WTC11 (cell line): ENCODE results near the gene BAIAP2.

Experiments used
- AFF4 ChIP-seq: sonication (generic); formaldehyde crosslinking; IDR thresholded peaks from 2 replicates; pipeline ENCODE4 v1.8.1; 2023; ENCODE audit warnings: mild to moderate bottlenecking, missing genetic modification reagents, borderline replicate concordance
- ATF1 ChIP-seq: sonication (generic); formaldehyde crosslinking; IDR thresholded peaks from 2 replicates; pipeline ENCODE4 v1.8.1; 2023; ENCODE audit warnings: mild to moderate bottlenecking, moderate library complexity, missing genetic modification reagents
- ATF2 ChIP-seq: sonication (generic); formaldehyde crosslinking; IDR thresholded peaks from 2 replicates; pipeline ENCODE4 v1.8.1; 2022; ENCODE audit warnings: low read depth, missing genetic modification reagents, borderline replicate concordance
- CREB1 ChIP-seq: sonication (generic); formaldehyde crosslinking; IDR thresholded peaks from 2 replicates; pipeline ENCODE4 v1.8.0; 2023; ENCODE audit warnings: mild to moderate bottlenecking, missing genetic modification reagents
- CTCF ChIP-seq: fragments of 200-600 bp; IDR thresholded peaks from 2 replicates; pipeline ENCODE4 v1.8.0; 2022; ENCODE audit warnings: antibody characterized with exemption
- JUN ChIP-seq: sonication (generic); formaldehyde crosslinking; IDR thresholded peaks from 2 replicates; pipeline ENCODE4 v1.8.0; 2023; ENCODE audit warnings: mild to moderate bottlenecking, missing genetic modification reagents
- NR2C2 ChIP-seq: sonication (generic); formaldehyde crosslinking; IDR thresholded peaks from 2 replicates; pipeline ENCODE4 v1.8.0; 2022; ENCODE audit warnings: mild to moderate bottlenecking, missing genetic modification reagents
- ZBTB43 ChIP-seq: sonication (generic); formaldehyde crosslinking; IDR thresholded peaks from 2 replicates; pipeline ENCODE4 v1.8.1; 2023; ENCODE audit warnings: mild to moderate bottlenecking, missing genetic modification reagents
- ZNF232 ChIP-seq: sonication (generic); formaldehyde crosslinking; IDR thresholded peaks from 2 replicates; pipeline ENCODE4 v1.8.0; 2022; ENCODE audit warnings: mild to moderate bottlenecking, missing genetic modification reagents
- TF ChIP-seq, protein P1 (sequence below): sonication (generic); formaldehyde crosslinking; IDR thresholded peaks from 2 replicates; pipeline ENCODE4 v1.8.0; 2022; ENCODE audit warnings: mild to moderate bottlenecking, missing genetic modification reagents
- TF ChIP-seq, protein P2 (sequence below): sonication (generic); formaldehyde crosslinking; IDR thresholded peaks from 2 replicates; pipeline ENCODE4 v1.8.1; 2022; ENCODE audit warnings: low read depth, mild to moderate bottlenecking, moderate library complexity, missing genetic modification reagents, borderline replicate concordance

GRCh38 chr17:81010935-81011334 is 24.0 kb upstream of the BAIAP2 start:
- TF ChIP-seq CTCF (no peak), ATF1 (CRISPR knock-in tag) (no peak), CREB1 (no peak), ZNF232 (CRISPR knock-in tag) (no peak), AFF4 (CRISPR knock-in tag) (no peak), ATF2 (CRISPR knock-in tag) (no peak), NR2C2 (no peak), JUN (no peak), ZBTB43 (no peak)
- TF ChIP-seq, protein P1, sequence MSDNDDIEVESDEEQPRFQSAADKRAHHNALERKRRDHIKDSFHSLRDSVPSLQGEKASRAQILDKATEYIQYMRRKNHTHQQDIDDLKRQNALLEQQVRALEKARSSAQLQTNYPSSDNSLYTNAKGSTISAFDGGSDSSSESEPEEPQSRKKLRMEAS, result no peak
- TF ChIP-seq, protein P2, sequence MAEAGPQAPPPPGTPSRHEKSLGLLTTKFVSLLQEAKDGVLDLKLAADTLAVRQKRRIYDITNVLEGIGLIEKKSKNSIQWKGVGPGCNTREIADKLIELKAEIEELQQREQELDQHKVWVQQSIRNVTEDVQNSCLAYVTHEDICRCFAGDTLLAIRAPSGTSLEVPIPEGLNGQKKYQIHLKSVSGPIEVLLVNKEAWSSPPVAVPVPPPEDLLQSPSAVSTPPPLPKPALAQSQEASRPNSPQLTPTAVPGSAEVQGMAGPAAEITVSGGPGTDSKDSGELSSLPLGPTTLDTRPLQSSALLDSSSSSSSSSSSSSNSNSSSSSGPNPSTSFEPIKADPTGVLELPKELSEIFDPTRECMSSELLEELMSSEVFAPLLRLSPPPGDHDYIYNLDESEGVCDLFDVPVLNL (CRISPR knock-in tag), result no peak
